Measurements from ENCODE around the gene COL24A1.

- TF ChIP-seq CTCF (IDR thresholded peaks at IDR 0.05) (no peak), ZNF423 (CRISPR knock-in tag; IDR thresholded peaks at IDR 0.05) (no peak), ELF4 (CRISPR knock-in tag; IDR thresholded peaks at IDR 0.05; ENCODE audit: low read depth) (no peak), MAX (CRISPR knock-in tag; IDR thresholded peaks at IDR 0.05) (no peak), SP1 (CRISPR knock-in tag; conservative IDR thresholded peaks at IDR 0.05) (no peak), CREM (CRISPR knock-in tag; IDR thresholded peaks at IDR 0.05) (no peak), ZNF232 (CRISPR knock-in tag; IDR thresholded peaks at IDR 0.05) (no peak), ESRRA (CRISPR knock-in tag; IDR thresholded peaks at IDR 0.05; ENCODE audit: borderline replicate concordance) (no peak), NFYB (CRISPR knock-in tag; conservative IDR thresholded peaks at IDR 0.05; ENCODE audit: low read depth) (no peak), ATF2 (CRISPR knock-in tag; IDR thresholded peaks at IDR 0.05; ENCODE audit: borderline replicate concordance, low read depth) (no peak), GABPB1 (CRISPR knock-in tag; IDR thresholded peaks at IDR 0.05) (no peak)
Observed at GRCh38 chr1:86176226-86176625, 19.7 kb upstream of the COL24A1 start.
